Prostate gland (tissue), 2 donors: ENCODE measurements around the gene NR4A2. TPM values are rescaled to one million over a fixed set of nuclear protein-coding genes. Genes with fewer than 3 reads are reported as not detected.

ENCODE experiments used
- DNase-seq: peaks from one replicate; pipeline ENCODE4 v3.0.0-alpha.2; 2019; ENCODE audit warnings: low spot score
- H3K27ac ChIP-seq, 2 donors: fragments of 200-600 bp; sonication (generic); 2 replicates each; pipeline ENCODE4 v1.5.1; 2017 to 2019
- H3K27me3 ChIP-seq: fragments of 200-600 bp; sonication (generic); replicated peaks from 2 replicates; pipeline ENCODE4 v1.5.1; 2019; ENCODE audit not compliant: insufficient read depth
- H3K36me3 ChIP-seq, 2 donors: fragments of 200-600 bp; sonication (generic); 1 replicate in 1 of 2; 2 replicates in 1 of 2; pipeline versions ENCODE4 v1.5.1 to v1.8.1; 2017 to 2019
- H3K4me1 ChIP-seq: fragments of 200-600 bp; sonication (generic); replicated peaks from 2 replicates; pipeline ENCODE4 v1.5.1; 2019
- H3K4me3 ChIP-seq, 2 donors: fragments of 200-600 bp; sonication (generic); 2 replicates each; pipeline ENCODE4 v1.5.1; 2017 to 2019
- H3K9me3 ChIP-seq: fragments of 200-600 bp; sonication (generic); 2 replicates; pipeline ENCODE4 v1.5.1; 2017
- POLR2A ChIP-seq: fragments of 450-650 bp; IDR thresholded peaks from one replicate; pipeline ENCODE4 v1.6.1; 2016; ENCODE audit warnings: antibody characterized with exemption, mild to moderate bottlenecking
- POLR2AphosphoS5 ChIP-seq: sonication (generic); formaldehyde crosslinking; IDR thresholded peaks from one replicate; pipeline ENCODE4 v1.6.1; 2017; ENCODE audit warnings: antibody characterized with exemption
- WGBS: methylation state at CpG from one replicate; pipeline ENCODE4 v1.1.5; 2018; 5-methylcytosine and 5-hydroxymethylcytosine counted together
- intact Hi-C: fragments of 100-400 bp; cut with DNase I; formaldehyde crosslinking; loops from one replicate; pipeline ENCODE4 v1.14.2; 2022
- total RNA-seq, 2 donors: library from RNA; depleted of rRNA; stranded (reverse); fragments of >200 nt; gene quantifications; one replicate each; pipeline ENCODE4 v1.1.0, GENCODE V29; 2016
- TF ChIP-seq, protein P1 (sequence below), 4 experiments: fragments of 200-600 bp in 2 of 4; fragments of 450-650 bp in 2 of 4; sonication (generic) in 2 of 4; IDR thresholded peaks; 1 replicate in 3 of 4; 2 replicates in 1 of 4; pipeline ENCODE4 v1.5.1; 2016 to 2019; ENCODE audit warnings: antibody characterized with exemption in 4 of 4, mild to moderate bottlenecking in 2 of 4, moderate library complexity in 2 of 4

Gene NR4A2
- total RNA-seq, 2 donors from 2014 or later: 2.3 to 4.5 TPM

DNA sequence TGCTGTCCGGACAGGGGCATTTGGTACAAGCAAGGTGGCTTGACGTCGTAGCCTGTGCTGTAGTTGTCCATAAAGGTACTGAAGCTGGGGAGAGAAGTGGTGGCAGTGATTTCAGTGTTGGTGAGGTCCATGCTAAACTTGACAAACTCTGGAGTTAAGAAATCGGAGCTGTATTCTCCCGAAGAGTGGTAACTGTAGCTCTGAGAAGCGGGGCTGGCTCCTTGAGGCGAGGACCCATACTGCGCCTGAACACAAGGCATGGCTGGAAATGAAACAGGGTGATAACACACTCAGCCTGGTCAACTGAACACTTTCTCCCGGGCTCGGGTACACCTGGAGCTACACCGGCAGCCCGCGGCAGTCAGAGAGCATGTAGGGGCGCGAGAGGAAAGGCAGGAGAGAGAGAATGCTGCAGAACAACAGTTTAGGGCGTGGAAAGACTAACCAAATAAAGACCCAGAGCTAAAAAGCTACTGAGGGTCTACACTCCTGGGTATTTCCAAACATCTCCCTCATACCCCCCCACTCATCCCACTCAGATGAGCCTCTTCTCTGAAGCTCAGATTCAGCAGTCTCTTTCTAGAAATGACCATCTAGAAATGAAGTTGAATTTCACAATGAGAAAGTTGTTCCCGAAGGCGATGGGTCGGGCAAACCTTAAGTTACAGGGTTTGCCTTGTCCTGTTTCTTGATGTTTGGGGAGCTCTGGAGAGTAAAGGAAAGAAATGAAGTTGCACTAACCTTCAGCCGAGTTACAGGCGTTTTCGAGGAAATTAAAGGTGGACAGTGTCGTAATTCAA is 2.4 kb downstream of the NR4A2 start:
- DNase-seq: no peak
- H3K4me3 ChIP-seq: no peak overlapping the region
- intact Hi-C loops: loop anchor here (5.0 kb wide), 2 partner anchors 107 to 257 kb away; partner anchors contain the start of gene GPD2
- no peak for TF ChIP-seq POLR2A
- no peak for TF ChIP-seq POLR2AphosphoS5
- TF ChIP-seq, protein P1, sequence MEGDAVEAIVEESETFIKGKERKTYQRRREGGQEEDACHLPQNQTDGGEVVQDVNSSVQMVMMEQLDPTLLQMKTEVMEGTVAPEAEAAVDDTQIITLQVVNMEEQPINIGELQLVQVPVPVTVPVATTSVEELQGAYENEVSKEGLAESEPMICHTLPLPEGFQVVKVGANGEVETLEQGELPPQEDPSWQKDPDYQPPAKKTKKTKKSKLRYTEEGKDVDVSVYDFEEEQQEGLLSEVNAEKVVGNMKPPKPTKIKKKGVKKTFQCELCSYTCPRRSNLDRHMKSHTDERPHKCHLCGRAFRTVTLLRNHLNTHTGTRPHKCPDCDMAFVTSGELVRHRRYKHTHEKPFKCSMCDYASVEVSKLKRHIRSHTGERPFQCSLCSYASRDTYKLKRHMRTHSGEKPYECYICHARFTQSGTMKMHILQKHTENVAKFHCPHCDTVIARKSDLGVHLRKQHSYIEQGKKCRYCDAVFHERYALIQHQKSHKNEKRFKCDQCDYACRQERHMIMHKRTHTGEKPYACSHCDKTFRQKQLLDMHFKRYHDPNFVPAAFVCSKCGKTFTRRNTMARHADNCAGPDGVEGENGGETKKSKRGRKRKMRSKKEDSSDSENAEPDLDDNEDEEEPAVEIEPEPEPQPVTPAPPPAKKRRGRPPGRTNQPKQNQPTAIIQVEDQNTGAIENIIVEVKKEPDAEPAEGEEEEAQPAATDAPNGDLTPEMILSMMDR (IDR thresholded peaks at IDR 0.05): no peak
- H3K9me3 ChIP-seq: no peaks in the 10 kb centered on the region
- WGBS: 65% methylated on average over 23 of the region's 23 CpGs
- H3K27me3 ChIP-seq: no peaks in the 10 kb centered on the region
- no peaks in the 10 kb centered on the region for H3K4me1 ChIP-seq
- H3K36me3 ChIP-seq: no peaks in the 10 kb centered on the region
- H3K27ac ChIP-seq: no peak overlapping the region

DNA sequence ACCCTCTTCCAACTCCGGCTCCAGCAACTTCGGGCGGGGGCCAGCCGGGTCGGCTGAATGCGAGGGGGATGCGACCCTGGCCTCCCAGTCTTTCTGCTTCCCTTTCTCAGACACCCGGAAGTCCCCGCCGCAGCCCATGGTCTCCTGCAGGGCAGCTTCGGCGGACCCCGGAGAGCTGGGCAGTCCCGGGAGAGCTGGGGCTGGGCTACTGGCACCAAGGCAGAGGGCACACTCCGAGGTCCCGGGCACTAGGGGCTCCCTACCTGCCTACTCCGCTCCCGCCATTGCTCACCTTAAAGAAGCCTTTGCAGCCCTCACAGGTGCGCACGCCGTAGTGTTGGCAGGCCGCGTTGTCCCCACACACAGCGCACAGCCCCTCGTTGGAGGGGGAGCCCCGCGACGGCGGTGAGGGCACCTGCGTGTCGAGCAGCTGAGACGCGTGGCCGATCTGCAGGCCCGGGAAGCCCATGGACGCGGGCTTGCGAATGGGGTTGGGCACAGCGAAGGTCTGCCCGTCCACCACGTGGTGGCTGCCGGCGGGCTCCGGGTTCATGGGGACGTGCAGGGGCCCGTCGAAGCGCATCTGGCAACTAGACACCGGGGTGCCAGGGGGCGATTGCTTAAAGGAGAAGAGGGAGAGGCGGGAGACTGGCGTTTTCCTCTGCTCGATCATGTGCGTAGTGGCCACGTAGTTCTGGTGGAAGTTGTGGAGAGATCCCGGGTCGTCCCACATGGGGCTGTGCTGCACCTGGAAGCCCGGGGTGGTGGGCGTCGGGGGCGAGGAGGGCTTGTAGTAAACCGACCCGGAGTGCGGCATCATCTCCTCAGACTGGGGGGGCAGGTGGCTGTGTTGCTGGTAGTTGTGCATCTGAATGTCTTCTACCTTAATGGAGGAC is 3.2 kb downstream of the NR4A2 start:
- no peaks in the 10 kb centered on the region for H3K36me3 ChIP-seq
- no peak overlapping the region for H3K27ac ChIP-seq
- no peaks in the 10 kb centered on the region for H3K9me3 ChIP-seq
- DNase-seq: no peak
- no peak for TF ChIP-seq POLR2AphosphoS5
- TF ChIP-seq POLR2A: no peak
- TF ChIP-seq, protein P1 (IDR thresholded peaks at IDR 0.05): no peak
- H3K4me1 ChIP-seq: no peaks in the 10 kb centered on the region
- 45% methylated on average over 61 of the region's 64 CpGs for WGBS
- intact Hi-C loops: no loop called here
- H3K27me3 ChIP-seq: no peaks in the 10 kb centered on the region
- H3K4me3 ChIP-seq: no peak overlapping the region

DNA sequence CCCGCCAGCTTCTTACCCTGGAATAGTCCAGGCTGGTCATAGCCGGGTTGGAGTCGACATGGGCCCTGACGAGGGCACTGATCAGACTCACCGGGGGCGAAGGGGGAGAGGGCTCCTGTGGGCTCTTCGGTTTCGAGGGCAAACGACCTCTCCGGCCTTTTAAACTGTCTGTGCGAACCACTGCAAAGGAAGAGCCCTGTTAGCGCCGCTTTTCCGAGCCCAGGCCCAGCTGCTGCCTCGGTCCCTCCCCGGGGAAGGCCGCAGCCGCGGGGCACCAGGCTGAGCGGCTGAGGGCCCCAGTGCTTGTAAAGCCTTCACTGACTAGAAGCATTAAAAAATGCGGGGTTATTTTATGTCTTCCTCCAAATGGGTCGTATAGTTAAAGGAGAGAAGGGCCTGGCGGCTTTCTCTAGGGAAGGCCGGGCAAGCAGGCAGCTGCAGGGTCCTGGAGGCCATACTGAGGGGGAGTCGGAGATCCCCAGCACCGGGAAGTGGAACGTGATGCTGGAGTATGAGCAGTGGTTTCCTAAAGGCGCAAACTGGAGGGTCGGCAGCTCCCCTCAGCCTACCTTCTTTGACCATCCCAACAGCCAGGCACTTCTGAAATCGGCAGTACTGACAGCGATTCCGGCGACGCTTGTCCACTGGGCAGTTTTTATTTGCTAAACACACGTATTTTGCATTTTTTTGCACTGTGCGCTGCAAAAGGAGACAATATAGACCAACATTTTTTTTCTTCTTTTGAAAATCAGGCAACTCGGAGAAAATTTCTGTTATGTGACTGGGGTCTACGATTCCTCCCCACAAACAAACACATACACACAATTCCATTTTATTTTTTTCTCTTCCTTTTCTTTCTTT is 4.5 kb downstream of the NR4A2 start:
- no peak overlapping the region for H3K4me3 ChIP-seq

DNA sequence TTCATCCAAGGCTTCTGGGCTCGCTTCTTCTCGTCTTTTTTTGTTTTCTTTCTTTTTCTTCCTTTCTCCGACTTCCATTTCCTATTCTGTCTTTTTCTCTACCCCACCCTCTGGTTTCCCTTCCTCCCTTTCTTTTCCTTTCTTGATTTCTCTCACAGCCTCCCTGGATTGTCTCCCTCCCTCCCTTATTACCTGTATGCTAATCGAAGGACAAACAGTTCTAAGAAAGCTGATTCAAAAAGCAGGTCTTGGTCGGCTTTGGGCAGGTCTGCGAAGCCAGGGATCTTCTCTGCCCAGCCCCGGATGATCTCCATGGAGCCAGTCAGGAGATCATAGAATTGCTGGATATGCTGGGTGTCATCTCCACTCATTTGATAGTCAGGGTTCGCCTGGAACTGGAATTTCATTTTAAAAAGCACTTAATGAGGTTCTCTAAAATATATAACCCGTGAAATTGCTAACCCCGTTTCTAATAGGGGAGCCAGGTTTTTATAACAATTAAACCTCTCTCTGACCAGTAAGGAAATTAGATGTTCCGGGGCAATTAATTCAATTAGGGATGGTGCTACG is 5.9 kb downstream of the NR4A2 start:
- TF ChIP-seq, protein P1 (IDR thresholded peaks at IDR 0.05): no peak
- TF ChIP-seq POLR2A (no peak), POLR2AphosphoS5 (no peak)
- Histone ChIP-seq H3K27me3 (peaks cover 2% of the 10 kb centered on the region), H3K36me3 (no peaks in the 10 kb centered on the region), H3K27ac (no peak overlapping the region), H3K9me3 (no peaks in the 10 kb centered on the region), H3K4me1 (no peaks in the 10 kb centered on the region), H3K4me3 (no peak overlapping the region)
- no peak for DNase-seq
- WGBS: 84% methylated on average over 12 of the region's 12 CpGs
- intact Hi-C loops: no loop called here

More for the DNA sequence above, 4.5 kb downstream of the NR4A2 start:
- Histone ChIP-seq H3K27ac (no peak overlapping the region), H3K36me3 (no peaks in the 10 kb centered on the region), H3K9me3 (no peaks in the 10 kb centered on the region), H3K4me1 (no peaks in the 10 kb centered on the region), H3K27me3 (no peaks in the 10 kb centered on the region)
- TF ChIP-seq POLR2AphosphoS5 (no peak), POLR2A (no peak)
- TF ChIP-seq, protein P1 (IDR thresholded peaks at IDR 0.05): no peak
- WGBS: 86% methylated on average over 38 of the region's 38 CpGs
- no peak for DNase-seq
- intact Hi-C loops: no loop called here
